ENCODE data around the gene PIM2.

- TF ChIP-seq EZH2 (IDR thresholded peaks at IDR 0.05) = no peak
- no peak for TF ChIP-seq POLR2AphosphoS5 (IDR thresholded peaks at IDR 0.05; ENCODE audit: borderline replicate concordance, low read depth, low read length)
These were observed 26.9 kb upstream of the PIM2 start for GRCh38 chrX:48945517-48946348.
